Coronary artery (tissue), 2 donors: ENCODE results near the gene TBC1D2B.

ENCODE experiments used
- DNase-seq: peaks from one replicate; pipeline ENCODE4 v3.0.0-alpha.2; 2017; ENCODE audit warnings: low spot score
- H3K27ac ChIP-seq, 2 donors: fragments of 200-600 bp; sonication (generic); one replicate each; pipeline ENCODE4 v1.5.1; 2016 to 2019
- H3K4me3 ChIP-seq: fragments of 200-600 bp; sonication (generic); 2 replicates; pipeline ENCODE4 v1.5.1; 2016; ENCODE audit warnings: mild to moderate bottlenecking, moderate library complexity
- CTCF ChIP-seq: fragments of 200-600 bp; sonication (generic); IDR thresholded peaks from one replicate; pipeline ENCODE4 v1.5.1; 2019; ENCODE audit warnings: antibody characterized with exemption

Gene TBC1D2B

GRCh38 chr15:78103406-78104118 lies 26.1 kb upstream of the TBC1D2B start:
- DNase-seq, result no peak
- H3K4me3 ChIP-seq, result no peak overlapping the region
- no peak for TF ChIP-seq CTCF
- H3K27ac ChIP-seq, result peak overlapping the region in 1 of 2 donors; percentile 31

- TF ChIP-seq CTCF, result no peak
- DNase-seq, result no peak
- H3K4me3 ChIP-seq, result no peak overlapping the region
- H3K27ac ChIP-seq, result no peak overlapping the region
Observed at GRCh38 chr15:78102741-78103140, 25.2 kb upstream of the TBC1D2B start.

GRCh38 chr15:78102211-78102610 lies 24.7 kb upstream of the TBC1D2B start:
- no peak for DNase-seq
- TF ChIP-seq CTCF, result no peak
- H3K27ac ChIP-seq, result no peak overlapping the region
- no peak overlapping the region for H3K4me3 ChIP-seq

- Histone ChIP-seq H3K4me3 (no peak overlapping the region), H3K27ac (no peak overlapping the region)
- TF ChIP-seq CTCF, result no peak
- no peak for DNase-seq
Observed at GRCh38 chr15:78101423-78102105, 24.1 kb upstream of the TBC1D2B start.

- no peak for TF ChIP-seq CTCF
- H3K27ac ChIP-seq, result no peak overlapping the region
- no peak for DNase-seq
- no peak overlapping the region for H3K4me3 ChIP-seq
Observed at GRCh38 chr15:78100886-78101285, 23.4 kb upstream of the TBC1D2B start.

GRCh38 chr15:78098131-78098755 lies 20.7 kb upstream of the TBC1D2B start:
- TF ChIP-seq CTCF, result no peak
- no peak overlapping the region for H3K27ac ChIP-seq
- H3K4me3 ChIP-seq, result no peak overlapping the region
- DNase-seq, result no peak

- no peak for TF ChIP-seq CTCF
- H3K4me3 ChIP-seq, result no peak overlapping the region
- peak; percentile 63 for DNase-seq
- no peak overlapping the region for H3K27ac ChIP-seq
Observed at GRCh38 chr15:78097667-78098066, 20.2 kb upstream of the TBC1D2B start.
